GM19397 (cell line): Measurements from ENCODE around the gene ARL15.

ENCODE experiments used
- ATAC-seq: cut with Tn5 transposase; IDR thresholded peaks from one replicate; pipeline ENCODE4 v1.9.1; 2021; ENCODE audit warnings: mild to moderate bottlenecking, moderate library complexity; ENCODE audit not compliant: unreplicated experiment

Gene ARL15

DNA sequence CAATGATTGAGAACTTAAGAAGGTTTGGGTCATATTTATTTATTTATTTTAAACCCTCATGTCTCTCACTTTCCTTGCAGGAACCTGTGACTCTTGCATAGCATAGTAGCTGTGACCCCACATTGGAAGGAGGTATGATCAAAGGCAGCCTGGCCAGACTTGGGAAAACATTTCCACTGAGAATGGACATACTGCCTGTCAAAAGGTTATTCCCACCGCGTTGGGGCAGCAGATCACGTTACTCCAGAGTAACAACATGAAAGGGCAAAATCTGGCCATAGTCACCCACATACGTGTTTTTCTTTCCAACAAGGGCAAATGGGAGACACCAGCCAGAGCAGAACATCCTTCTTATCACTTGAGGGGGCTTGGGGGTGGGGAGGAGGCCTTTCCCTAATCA, 95.7 kb downstream of the ARL15 start:
- ATAC-seq = no peak

DNA sequence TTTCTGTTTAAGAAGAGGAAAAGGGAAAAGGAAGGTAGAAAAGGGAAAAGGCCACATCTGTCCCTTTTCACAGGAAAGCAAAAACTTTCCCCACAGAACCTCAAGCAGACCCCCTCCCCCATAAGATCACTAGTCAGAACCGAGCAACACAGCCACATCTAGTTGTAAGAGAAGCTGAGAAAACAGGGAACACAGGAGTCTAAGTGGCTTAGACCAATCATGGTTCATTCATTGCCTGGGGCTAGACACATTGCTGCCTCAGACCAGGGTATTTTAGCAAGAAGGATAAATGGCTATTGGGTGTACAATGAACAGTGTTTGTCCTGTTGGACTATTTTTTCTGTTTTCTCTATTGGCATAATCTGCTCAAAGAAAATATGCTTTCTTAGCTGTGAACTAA, 98.0 kb downstream of the ARL15 start:
- ATAC-seq = no peak

DNA sequence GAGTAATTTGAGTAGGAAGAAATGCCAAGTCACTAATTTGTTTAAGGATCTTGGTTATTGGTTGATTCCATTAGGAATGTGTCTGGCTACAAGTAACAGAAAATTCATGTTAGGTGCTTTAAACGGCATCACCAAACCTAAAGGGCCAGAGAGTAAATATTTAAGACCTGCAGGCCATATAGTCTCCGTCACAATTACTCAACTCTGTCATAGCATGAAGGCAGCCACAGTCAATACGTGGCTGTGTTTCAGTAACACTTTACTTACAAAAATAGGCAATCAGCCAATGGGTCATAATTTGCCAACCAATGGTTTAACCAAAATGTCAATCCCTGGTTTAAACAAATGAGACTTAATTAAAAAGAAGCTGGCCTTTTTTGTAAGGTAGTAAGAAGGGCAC, 98.5 kb downstream of the ARL15 start:
- no peak for ATAC-seq

DNA sequence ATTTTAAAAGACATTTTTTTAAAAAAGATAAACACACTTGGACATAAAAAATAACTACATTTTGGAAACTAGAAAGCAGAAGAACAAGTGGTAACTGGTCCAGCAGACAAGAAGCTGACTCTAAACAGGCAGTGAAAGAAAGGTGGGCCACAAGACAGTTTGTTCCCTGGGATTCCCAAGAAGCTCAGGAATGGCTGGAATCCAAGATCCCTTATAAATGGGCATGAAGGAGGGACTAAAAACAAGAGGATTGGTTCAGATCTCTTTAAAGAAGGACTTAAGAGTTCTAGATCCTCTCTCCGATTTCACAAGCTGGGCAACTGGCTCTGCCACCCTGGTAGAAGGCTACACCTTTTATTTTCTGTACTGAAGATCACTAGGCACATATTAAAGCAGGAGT, 102.8 kb downstream of the ARL15 start:
- ATAC-seq = no peak

DNA sequence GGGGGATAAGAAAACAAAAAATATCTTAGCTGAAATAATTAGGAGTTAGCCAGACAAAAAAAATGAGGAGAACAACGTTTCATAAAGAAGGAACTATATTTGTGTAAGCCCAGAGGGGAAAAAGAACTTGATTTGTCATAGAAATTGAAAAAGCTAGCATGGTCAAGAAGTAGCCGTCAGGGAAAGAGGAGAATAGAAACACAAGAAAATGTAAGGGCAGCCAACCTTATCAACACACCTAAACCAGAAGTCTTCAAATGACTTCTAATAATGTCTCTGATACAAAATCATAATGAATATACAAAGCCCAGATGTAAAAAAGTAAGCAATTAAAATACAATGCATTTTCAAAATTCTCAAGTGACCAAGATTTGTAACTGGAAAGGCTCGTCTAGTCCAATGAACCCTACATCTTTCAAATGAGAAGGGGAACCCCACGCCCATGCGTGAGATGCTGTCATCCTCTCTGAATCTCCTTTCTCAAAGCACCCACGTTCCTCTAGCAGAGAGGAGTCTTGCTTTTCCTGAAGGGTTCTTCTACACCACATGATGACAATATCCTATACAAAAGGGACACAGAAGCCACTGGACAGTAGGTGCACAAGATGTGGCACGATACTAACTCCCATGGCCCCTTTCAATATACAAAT, 103.7 kb downstream of the ARL15 start:
- ATAC-seq = peak; percentile 74

DNA sequence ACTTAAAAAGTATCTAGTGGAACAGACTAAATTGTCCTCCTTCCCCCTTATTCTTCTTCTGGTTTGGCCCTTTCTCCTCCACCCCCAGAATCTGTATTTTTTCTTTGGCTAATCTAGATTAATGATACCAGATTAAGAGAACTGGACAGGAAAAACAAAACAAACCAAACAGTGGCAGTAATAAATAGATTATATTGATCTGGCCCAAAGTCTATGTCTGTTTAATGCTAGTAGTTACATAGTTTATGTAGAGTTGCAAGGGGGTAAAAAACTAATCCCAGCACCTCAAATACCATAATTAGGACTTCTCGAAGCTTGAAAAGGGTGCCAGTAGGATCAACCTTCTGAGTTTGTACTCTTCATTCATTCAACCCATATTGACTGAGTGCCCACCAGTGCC, 104.5 kb downstream of the ARL15 start:
- no peak for ATAC-seq

DNA sequence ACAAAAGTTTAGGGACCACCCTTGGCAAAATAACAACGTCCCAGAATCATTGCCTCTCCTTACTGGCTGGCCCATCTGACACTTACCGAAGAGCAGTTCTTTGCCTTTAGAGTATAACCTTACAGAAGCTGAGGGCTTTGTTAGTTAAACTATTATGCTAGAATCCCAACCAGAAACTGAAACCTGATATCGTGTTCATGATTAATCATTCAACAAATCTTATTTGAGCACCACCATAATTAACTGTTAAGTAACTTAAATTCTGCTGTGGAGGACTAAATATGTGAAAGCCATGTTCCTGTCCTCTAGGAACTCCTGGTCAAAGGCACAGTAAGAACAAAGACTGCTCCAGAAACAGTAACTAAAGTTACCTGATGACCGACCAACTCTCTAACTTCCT, 104.9 kb downstream of the ARL15 start:
- no peak for ATAC-seq

DNA sequence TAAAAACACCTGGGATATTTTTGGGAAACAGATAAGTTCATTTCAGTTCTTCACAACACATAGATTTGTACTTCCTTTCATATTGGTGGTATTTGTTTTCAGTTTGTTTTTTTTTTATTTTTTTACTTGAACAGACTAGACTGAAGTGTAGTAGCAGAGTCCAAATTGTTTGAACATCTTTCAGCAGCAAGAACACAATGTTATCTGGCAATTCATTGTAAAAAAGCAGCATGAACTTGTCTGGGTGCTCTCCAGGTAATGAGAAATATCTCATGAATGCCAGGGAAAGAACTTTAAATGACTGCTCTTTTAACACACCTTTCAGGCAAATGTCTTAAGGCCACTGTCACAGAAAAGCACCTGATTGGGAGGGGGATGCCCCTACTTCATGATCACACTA, 113.4 kb downstream of the ARL15 start:
- ATAC-seq = no peak

DNA sequence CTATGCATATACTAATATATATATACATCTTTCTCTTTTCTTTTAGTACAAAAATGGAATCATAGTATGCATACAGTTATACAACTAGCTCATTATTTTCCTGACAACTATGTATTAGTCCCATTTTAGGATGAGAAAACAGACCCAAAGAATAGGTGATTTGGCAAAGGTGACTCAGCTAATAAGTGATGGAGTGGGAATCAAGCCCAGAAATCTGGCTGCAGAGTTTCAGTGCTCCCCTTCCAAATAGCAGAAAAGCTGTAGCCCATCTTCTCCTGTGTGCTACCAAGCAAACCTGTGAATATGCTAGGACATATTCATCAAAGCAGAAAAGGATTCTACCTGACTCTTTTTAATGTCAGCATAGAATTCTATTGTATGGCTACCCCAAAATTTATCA, 114.7 kb downstream of the ARL15 start:
- ATAC-seq = no peak

DNA sequence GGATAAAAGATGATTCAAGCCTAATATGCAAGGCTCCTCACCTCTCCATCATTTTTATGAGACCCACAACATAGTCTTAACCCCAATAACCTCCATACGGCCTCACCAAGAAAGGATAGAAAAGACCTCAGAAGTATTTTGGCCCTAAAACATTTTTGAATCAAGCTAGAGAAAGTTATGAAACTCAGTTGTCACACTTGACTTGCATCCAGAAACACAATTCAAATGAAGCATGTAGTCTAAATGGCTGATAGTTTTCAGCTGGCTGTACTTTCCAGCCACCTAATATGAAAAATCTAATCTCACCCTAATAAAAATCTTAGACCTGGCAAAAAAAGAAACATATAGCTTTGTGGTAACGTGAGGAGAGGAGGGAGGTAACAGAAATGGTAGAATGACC, 116.1 kb downstream of the ARL15 start:
- ATAC-seq = no peak

DNA sequence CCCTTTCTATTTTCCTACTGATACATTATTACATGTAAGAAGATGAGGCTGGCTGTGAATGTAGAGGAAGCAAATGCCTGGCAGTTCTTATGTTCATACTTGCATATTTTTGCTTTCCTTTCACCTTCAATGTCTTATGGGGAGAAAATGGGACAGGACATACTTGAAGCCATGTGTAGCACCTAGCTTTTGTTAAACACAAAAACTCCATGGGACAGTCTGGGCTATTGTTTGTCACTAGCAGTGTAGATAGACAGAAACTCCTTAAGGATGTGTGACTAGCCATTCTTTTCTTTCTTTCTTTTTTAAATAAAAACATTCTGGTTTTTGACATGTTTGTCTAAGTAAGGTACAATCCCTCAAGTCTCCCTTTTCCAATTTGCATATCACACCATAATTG, 122.7 kb downstream of the ARL15 start:
- no peak for ATAC-seq

DNA sequence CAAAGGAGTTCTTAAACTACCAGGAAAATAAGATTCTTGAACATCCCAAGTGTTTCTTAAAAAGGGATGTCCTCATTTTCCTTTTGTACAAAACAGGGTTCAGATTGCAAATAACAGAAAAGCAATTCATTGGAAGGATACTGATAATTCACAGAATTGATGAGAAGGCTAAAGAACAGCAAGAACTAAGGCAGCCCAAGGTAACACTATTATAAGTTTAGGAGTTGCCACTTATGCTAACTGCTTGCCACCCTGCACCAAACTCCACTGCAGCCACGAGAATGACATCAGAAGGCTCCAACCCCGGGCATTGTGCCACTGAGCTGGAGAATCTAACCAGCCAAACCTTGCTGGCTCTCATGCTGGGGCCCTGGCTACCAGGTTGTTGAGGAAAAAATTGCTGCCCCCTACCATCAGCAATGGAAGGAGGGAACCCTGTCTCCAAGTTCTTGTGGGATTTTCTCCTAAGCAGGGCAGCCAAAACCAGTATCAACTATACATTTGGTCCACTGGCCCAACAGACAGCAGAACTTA, 123.4 kb downstream of the ARL15 start:
- no peak for ATAC-seq

DNA sequence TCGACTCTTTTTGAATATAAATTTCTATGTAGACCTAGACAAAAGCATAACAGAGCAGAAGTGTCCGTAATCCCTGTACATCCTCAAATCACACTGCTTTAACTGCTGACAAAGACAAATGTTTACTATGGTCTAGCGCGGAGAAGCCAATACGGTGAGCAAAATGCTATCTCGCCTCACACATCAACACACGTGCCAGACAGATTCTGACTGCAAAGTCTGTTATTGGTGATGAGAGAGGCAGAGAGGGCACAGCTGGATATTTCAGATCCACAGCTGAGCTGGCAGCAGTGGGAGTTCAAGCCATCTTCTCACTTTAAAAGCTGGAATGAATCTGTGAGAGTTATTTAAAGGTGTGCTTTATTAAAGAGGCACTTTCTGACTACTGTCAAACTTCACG, 124.3 kb downstream of the ARL15 start:
- no peak for ATAC-seq

DNA sequence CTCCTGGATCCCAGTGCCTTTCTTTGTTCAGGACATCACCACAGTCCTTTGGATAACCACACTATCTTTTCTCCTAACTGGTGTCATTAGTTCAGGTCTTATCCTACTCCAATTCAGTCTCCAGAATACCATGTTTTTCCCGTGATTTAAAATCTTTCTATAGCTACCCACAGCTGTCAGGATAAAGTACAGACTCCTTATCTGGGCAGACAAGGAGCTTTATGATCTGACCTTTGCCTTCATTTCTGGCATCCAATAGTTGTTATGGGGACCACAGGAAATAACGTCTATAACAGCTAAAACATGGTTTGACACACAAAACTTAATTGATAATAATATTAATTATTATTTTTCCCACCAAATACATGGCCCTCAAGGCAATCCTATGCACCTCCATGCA, 125.6 kb downstream of the ARL15 start:
- ATAC-seq = no peak

DNA sequence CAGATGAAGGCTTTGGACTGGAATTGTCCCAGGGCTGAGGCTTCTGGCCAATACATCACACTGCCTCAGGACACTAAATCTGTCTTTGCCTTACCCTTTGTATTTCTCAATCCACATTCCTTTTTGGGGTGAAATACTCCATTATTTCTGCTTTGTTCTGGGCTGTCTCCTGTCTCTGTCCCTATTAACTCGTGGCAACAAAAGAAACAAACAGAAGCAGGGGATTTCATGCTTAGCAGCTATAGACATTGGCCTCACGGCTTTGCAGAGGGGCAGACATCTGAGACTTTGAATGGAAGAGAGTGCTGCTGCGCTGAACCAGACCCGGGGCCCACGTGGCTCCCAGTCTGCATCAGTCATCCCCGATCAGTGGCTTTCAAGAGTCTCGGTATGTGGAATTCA, 129.7 kb downstream of the ARL15 start:
- ATAC-seq = no peak

DNA sequence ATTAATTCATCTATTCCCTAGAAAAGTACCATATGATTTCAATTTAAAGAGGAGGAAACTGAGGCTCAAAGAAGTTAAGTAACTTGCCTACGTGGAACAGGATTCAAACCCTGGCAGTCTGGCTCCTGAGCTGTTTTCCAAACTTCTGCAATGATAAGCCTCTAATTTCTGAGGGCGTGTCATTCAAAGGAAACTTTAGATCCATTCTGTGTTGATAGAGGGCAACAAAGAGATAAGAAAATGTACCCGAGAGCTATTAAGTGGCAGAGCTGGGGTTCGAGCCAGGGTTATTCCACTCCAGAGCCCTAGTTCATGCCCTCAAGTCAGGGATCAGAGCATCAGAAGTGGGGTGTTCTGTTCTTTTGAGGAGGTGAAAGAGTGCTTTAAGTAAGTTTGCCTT, 131.4 kb downstream of the ARL15 start:
- ATAC-seq = no peak

DNA sequence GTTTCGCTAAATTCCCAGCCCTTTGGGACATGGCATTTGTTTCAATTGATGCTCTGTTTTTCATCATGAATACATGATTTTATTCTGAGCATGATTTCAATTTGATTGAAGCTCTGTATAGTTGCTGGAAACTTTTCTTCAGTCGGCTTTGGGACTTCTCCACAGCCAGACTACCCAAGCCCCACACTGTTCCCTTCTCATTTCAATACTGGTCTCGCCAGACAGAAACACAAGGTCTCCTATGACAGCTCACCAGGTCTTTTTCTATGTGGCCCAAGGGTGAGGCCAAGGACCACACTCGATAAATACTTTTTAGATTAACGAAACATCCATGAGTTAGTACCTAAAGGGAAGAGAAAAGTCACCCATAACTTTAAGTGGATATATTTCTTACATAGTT, 132.2 kb downstream of the ARL15 start:
- ATAC-seq = no peak

DNA sequence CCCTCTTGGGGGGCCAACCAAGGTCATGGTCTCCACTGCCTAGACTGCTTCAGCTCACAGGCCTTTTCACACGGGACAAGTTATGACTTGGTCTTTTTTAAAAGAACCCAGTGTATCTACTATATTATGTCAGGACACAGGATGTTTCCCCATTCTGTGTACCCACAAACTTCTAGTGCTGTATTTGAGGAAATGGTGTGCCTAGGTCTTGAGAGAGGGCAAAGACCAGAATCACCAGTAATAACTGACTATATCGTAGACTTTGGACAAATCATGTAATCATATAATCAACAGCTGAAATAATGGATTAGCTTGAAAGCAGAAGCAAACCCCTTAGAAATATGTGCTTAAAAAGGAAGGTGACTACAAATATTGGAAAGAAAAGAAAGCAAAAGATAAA, 133.3 kb downstream of the ARL15 start:
- no peak for ATAC-seq

DNA sequence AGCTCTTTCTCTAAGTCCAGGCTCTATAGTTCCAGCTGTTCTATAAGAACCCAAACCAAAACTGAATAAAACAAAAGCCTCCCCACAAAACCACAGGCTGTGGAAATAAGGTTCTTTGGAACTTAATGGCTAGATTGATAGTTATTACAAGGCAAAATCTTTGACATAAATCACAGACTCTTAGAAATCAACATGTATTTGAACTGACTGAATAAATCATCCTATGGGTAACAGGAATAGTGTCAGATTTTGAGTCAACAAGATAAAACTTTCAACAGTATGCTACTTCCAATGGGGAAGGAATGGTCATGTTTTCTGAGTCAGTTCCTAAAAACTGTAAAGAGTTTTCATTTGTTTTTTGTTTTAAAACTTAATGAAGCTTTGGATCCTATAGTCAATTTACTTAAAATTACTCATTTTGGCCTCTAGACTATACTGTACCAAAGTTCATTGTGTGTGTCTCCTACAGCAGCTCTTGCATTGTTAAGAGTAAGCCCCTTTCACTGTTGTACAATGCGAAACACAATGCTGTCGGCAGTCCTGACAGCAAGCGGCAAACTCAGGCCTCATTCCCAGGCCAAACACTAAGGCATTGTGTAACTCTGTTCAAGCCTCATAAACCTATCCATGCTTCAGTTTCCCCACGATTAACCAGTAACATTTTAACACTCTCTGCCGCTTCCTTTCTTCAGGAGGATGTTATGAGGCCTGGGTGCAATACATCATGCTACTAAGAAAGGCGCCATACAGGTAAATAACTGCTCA, 134.1 kb downstream of the ARL15 start:
- no peak for ATAC-seq

DNA sequence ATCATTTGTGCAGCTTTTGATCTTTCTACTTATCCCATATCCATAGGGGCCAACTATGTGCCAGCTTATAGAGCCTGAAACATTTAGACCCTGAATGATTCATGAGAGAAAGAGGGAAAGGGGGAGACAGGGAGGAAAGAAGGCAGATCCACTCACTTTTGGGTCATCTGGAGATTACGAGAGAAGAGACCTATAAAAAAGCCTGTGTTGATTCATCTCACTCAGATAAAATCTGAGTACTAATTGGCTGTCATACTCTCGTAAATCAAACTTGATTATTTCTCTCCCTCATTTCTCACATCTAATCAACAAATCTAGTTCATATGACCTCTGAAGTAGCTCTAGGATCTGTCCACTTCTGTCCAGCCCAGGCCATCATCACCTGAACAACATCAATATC, 137.1 kb downstream of the ARL15 start:
- no peak for ATAC-seq

DNA sequence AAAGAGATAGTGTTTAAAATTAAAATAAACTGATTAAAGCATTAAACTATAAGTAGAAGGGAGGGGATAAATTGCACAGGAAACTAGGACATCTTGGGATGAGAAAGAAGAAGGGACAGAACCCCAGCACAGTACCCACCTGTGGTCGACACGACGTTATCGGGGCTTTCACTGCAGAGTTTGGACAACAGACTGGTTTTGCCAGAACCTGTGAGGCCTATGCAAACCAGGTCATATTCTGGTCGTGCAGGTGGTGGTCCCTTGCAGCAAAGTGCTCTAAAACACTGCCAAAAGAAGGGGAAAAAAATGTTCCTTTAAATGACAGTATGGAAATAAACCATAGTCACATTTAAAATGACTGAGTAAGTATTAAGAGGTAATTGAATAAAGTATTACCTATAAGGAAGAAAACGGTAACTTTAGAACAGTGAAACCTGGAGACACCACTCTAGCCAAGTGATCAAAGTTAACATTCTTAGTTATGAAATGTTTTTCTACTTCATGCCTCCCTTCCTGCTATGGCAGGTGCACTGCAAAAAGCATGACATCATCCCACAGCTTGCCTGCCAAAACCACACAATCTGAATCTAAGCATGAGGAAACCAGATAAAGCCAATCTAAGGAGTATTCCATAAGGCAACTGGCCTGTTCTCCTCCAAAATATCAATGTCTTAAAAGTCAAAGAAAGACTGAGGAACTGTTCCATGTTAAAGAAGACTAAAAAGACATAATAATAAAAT, 138.6 kb downstream of the ARL15 start:
- no peak for ATAC-seq

DNA sequence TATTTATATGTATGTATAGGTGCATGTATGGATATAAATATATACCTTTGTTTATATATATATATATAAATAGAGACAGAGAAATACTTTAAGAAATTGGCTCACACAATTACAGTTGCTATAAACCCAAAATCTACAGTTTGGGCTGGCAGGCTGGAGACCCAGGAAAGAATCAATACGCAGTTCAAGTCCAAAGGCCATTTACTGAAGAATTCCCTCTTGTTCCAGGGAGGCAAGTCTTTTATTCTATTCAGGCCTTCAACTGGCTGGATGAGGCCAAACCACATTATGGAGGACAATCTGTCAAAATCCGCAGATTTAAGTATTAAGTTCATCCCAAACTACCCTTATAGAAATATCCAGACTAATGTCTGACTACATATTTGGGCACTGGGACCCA, 144.7 kb downstream of the ARL15 start:
- no peak for ATAC-seq
